ENCODE measurements around the gene FRMD5. TPM values are rescaled to one million over a fixed set of nuclear protein-coding genes. Genes with fewer than 3 reads are reported as not detected.

Gene FRMD5
- total RNA-seq, 4 donors from 2014 or later, result 0.31 to 0.72 TPM; not detected in 2

- whole genome bisulfite sequencing, result 45% methylated on average over 1 of the region's 1 CpG
- H3K9me3 ChIP-seq, result no peaks in the 10 kb centered on the region
- no peak overlapping the region for H3K27ac ChIP-seq
- TF ChIP-seq EP300 (IDR thresholded peaks at IDR 0.05) (no peak), POLR2A (IDR thresholded peaks at IDR 0.05) (no peak), POLR2AphosphoS5 (IDR thresholded peaks at IDR 0.05) (no peak), CTCF (IDR thresholded peaks at IDR 0.05) (no peak)
- no peaks in the 10 kb centered on the region for H3K4me1 ChIP-seq
- no peaks in the 10 kb centered on the region for H3K36me3 ChIP-seq
- H3K27me3 ChIP-seq, result no peaks in the 10 kb centered on the region
- no peak for DNase-seq (ENCODE audit: low spot score in 2 of 2)
- H3K4me3 ChIP-seq, result no peak overlapping the region
Measured at GRCh38 chr15:44099671-44100070, 95.4 kb downstream of the FRMD5 start.

GRCh38 chr15:44097552-44097951 lies 97.5 kb downstream of the FRMD5 start:
- no peaks in the 10 kb centered on the region for H3K27me3 ChIP-seq
- no peak for DNase-seq (ENCODE audit: low spot score in 2 of 2)
- no peaks in the 10 kb centered on the region for H3K36me3 ChIP-seq
- no peak overlapping the region for H3K27ac ChIP-seq
- no peak overlapping the region for H3K4me3 ChIP-seq
- no peaks in the 10 kb centered on the region for H3K9me3 ChIP-seq
- no peaks in the 10 kb centered on the region for H3K4me1 ChIP-seq
- TF ChIP-seq POLR2AphosphoS5 (IDR thresholded peaks at IDR 0.05) (no peak), POLR2A (IDR thresholded peaks at IDR 0.05) (no peak), CTCF (IDR thresholded peaks at IDR 0.05) (no peak), EP300 (IDR thresholded peaks at IDR 0.05) (no peak)
- WGBS, result 44% methylated on average over 3 of the region's 3 CpGs

GRCh38 chr15:44096596-44096995 lies 98.5 kb downstream of the FRMD5 start:
- no peak for DNase-seq (ENCODE audit: low spot score in 2 of 2)
- 100% methylated on average over 3 of the region's 3 CpGs for WGBS
- TF ChIP-seq POLR2AphosphoS5 (IDR thresholded peaks at IDR 0.05) (no peak), POLR2A (IDR thresholded peaks at IDR 0.05) (no peak), CTCF (IDR thresholded peaks at IDR 0.05) (no peak), EP300 (IDR thresholded peaks at IDR 0.05) (no peak)
- Histone ChIP-seq H3K27me3 (no peaks in the 10 kb centered on the region), H3K4me3 (no peak overlapping the region), H3K27ac (no peak overlapping the region), H3K9me3 (no peaks in the 10 kb centered on the region), H3K4me1 (no peaks in the 10 kb centered on the region), H3K36me3 (no peaks in the 10 kb centered on the region)

- DNase-seq (ENCODE audit: low spot score in 2 of 2), result no peak
- no peak for TF ChIP-seq CTCF (IDR thresholded peaks at IDR 0.05)
- TF ChIP-seq EP300 (IDR thresholded peaks at IDR 0.05), result no peak
- no peak for TF ChIP-seq POLR2AphosphoS5 (IDR thresholded peaks at IDR 0.05)
- TF ChIP-seq POLR2A (IDR thresholded peaks at IDR 0.05), result no peak
- WGBS, result 70% methylated on average over 3 of the region's 3 CpGs
Measured at GRCh38 chr15:44094781-44095180, 100.3 kb downstream of the FRMD5 start.

GRCh38 chr15:44093836-44094235 lies 101.2 kb downstream of the FRMD5 start:
- H3K27me3 ChIP-seq, result no peaks in the 10 kb centered on the region
- DNase-seq (ENCODE audit: low spot score in 2 of 2), result no peak
- H3K4me3 ChIP-seq, result no peak overlapping the region
- TF ChIP-seq POLR2A (IDR thresholded peaks at IDR 0.05) (no peak), EP300 (IDR thresholded peaks at IDR 0.05) (no peak), POLR2AphosphoS5 (IDR thresholded peaks at IDR 0.05) (no peak), CTCF (IDR thresholded peaks at IDR 0.05) (no peak)
- H3K4me1 ChIP-seq, result no peaks in the 10 kb centered on the region
- WGBS, result 87% methylated on average over 3 of the region's 3 CpGs
- no peaks in the 10 kb centered on the region for H3K36me3 ChIP-seq
- H3K27ac ChIP-seq, result no peak overlapping the region
- H3K9me3 ChIP-seq, result no peaks in the 10 kb centered on the region

More at GRCh38 chr15:44094781-44095180, 100.3 kb downstream of the FRMD5 start:
- no peaks in the 10 kb centered on the region for H3K4me1 ChIP-seq
- no peak overlapping the region for H3K27ac ChIP-seq
- H3K36me3 ChIP-seq, result no peaks in the 10 kb centered on the region
- no peaks in the 10 kb centered on the region for H3K27me3 ChIP-seq
- H3K4me3 ChIP-seq, result no peak overlapping the region
- H3K9me3 ChIP-seq, result no peaks in the 10 kb centered on the region
